ENCODE results near the gene CASP14.
"Not testable (repeated sequence)": the region's sequence is repeated elsewhere in the genome, so short reads cannot be mapped to it uniquely, and the experiment has no call there.

CASP14 gene

GRCh38 chr19:15072930-15073647, 23.8 kb downstream of the CASP14 start:
- DNase-seq, result no peak

GRCh38 chr19:15074371-15074770, 25.1 kb downstream of the CASP14 start:
- DNase-seq, result no peak

- no peak for DNase-seq
These were observed 26.5 kb downstream of the CASP14 start for GRCh38 chr19:15075806-15076205.

GRCh38 chr19:15080002-15080401, 30.7 kb downstream of the CASP14 start:
- DNase-seq, result peak in 2 of 3 donors; percentile 15 to 16

DNA sequence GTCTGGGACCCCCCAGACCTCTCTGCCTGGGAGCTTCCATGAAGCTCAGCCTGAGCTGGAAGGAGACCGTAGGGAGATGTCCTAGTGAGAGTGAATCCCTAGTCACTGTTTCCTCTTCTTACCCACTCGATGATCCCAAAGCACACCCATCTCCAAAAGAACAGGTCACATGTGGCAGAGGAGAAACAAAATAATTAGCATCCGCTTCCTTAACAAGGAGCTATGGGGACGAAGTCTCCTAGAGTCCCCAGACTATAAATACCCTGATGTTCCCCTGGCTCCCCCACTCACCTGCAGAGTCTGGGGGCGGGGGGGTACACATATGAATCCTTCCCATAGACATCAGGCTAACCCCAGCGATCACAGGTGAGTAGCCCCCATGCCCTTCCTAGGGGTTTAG, 32.6 kb downstream of the CASP14 start, which contains the start of gene OR1I1:
TSS of gene OR1I1 (plus strand) at position 301 of the 400 bp plus-strand sequence. CDS start 4,855 bp downstream, outside the sequence.
- DNase-seq, result no peak

- DNase-seq, result no peak
These were observed 37.9 kb downstream of the CASP14 start for GRCh38 chr19:15087182-15087581.

- peak; percentile 78 to 91 (median 84) for DNase-seq
These were observed 42.9 kb downstream of the CASP14 start for GRCh38 chr19:15091918-15092753.

DNA sequence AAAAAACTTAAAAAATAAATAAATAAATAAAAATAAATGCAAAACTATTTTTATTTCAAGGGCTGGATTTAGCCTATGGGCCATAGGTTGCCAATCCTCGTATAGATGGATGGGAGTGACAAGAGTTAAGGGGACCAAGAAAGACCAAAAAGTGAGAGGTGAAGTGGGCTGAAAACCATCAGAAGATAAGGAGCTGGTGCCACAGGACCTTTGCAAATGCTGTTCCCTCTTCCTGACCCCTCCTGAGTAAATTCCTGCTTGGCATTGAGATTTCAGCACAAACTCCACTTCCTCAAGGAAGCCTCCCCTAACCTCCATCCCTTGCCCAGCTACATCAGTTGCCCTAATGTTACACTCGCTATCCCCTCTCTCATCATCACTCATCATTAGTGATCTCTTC, 43.7 kb downstream of the CASP14 start:
- DNase-seq, result no peak

DNA sequence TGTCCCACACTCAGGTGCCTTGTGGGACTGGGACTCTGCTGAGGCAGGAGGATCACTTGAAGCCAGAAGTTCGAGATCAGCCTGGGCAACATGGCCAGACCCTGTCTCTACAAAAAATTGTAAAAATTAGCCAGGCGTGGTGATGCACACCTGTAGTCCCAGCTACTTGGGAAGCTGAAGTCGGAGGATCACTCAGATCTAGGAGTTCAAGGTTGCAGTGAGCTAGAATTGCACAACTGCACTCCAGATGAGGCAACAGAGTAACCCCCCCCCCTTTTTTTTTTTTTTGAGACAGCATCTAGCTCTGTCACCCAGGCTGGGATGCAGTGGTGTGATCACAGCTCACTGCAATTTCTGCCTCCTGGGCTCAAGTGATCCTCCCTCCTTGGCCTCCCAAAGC, 46.9 kb downstream of the CASP14 start:
- DNase-seq, result no peak

DNA sequence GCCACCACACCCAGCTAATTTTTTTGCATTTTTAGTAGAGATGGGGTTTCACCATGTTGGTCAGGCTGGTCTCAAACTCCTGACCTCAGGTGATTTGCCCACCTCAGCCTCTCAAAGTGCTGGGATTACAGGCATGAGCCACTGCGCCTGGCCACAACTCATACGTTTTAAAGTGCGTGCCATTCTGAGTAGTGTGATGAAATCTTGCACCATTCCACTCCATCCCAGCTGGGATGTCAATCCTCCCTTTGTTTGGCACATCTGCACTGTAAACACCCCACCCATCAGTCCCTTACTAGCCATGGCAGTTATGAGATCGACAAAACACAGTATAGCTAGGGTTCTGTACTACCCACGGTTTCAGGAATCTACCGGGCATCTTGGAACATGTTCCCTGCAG, 48.7 kb downstream of the CASP14 start:
- not testable (repeated sequence) for DNase-seq

DNA sequence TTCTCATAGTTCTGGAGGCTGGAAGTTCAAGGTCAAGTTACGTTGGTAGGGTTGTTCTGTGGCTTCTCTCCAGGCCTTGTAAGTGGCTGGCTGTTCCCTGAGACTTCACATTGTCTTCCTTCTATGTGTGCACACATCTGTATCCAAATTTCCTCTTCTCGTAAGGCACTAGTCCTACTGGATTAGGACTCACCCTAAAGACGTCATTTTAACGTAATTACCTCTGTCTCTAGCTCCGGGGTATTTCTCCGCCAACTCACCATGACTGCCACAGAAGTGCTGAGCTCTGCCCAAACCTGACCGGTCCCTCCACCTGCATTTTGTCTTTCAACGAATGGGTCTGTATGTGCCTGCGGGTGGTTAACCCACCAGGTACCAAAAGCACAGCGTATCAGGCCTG, 49.2 kb downstream of the CASP14 start:
- DNase-seq, result no peak

DNA sequence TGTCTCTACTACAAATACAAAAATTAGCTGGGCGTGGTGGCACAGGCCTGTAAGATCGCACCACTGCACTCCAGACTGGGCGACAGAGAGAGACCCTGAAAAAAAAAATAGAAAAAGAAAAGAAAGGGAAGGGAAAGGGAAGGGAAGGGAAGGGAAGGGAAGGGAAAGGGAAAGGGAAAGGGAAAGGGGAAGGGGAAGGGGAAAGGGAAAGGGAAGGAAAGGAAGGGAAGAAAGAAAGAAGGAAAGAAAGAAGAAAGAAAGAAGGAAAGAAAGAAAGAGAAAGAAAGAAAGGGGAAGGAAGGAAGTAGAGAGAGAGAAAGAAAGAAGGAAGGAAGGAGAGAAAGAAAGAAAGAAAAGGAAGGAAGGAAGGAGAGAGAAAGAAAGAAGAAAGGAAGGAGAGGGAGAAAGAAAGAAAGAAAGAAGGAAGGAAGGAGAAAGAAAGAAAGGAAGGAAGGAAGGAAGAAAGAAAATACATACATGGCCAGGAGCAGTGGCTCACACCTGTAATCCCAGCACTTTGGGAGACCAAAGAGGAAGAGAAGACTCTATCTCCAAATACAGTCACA, 49.8 kb downstream of the CASP14 start:
- no peak for DNase-seq

- peak; percentile 56 to 70 (median 68) for DNase-seq
These were observed 52.3 kb downstream of the CASP14 start for GRCh38 chr19:15101479-15102082.

DNA sequence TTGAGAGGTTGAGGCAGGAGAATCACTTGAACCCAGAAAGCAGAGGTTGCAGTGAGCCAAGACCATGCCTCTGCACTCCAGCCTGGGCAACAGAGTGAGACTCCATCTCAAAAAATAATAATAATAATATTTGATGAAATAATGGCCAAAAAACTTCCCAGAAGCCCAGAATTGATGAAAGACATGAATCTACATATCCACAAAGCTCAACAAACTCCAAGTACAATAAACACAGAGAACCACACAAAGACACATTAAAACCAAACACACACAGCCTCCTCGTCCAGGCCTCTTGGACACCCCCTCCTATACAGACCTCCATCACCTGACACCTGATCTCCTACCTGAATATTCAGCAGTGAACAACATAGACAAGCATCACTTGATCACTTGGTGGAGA, 54.7 kb downstream of the CASP14 start:
- DNase-seq, result no peak

- no peak for DNase-seq
These were observed 55.1 kb downstream of the CASP14 start for GRCh38 chr19:15104411-15104810.

- DNase-seq, result no peak
These were observed 55.8 kb downstream of the CASP14 start for GRCh38 chr19:15105044-15105443.

DNA sequence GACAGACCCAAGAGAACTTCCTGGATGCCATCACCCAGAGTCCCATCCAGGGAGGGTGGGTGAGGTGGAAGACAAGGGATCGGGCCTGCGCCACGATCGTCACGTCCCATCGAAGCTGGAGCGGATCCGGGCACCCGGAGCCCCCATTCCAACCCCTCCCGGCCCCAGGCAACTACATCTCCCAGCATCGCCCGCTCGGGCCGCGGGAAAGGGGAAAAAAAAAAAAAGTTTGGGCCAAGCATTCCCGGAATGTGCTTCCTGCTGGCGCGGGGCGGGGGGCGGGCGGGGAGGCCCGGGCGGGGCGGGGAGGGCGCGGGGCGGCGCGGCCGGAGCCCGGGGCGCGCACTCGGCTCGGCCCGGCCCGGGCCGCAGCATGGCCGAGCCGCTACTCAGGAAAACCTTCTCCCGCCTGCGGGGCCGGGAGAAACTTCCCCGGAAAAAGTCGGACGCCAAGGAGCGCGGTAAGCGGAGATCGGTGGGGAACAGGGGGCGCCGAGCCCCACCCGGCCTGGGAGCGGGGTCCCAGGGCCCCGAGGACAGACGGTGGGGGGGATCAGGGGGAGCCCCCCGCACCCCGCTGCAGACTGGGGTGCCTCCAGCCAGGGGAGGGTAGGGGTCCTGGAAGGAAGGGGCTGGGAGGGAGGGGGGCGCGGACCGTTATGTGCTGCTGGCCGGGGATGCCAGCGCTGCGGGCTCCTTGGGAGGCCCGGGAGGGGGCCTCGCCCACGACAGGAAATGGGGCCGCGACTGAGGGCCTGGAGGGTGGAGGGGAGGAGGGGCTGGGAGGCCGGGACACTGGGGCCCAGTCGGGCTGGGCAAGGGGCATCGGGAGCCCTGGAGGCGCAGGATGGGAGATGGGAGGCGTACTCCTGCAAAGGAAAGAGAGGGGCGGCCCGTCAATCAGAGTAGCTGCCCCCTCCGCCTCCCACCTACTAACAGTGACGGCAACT, 58.1 kb downstream of the CASP14 start, which contains the start of gene SYDE1:
TSS of gene SYDE1 (plus strand) at position 341 of the 950 bp plus-strand sequence. CDS start at position 374, 33 bp downstream.
- DNase-seq, result peak in 2 of 3 donors; percentile 5 to 17
